ENCODE results near the gene CFAP20.

The CFAP20 gene

DNA sequence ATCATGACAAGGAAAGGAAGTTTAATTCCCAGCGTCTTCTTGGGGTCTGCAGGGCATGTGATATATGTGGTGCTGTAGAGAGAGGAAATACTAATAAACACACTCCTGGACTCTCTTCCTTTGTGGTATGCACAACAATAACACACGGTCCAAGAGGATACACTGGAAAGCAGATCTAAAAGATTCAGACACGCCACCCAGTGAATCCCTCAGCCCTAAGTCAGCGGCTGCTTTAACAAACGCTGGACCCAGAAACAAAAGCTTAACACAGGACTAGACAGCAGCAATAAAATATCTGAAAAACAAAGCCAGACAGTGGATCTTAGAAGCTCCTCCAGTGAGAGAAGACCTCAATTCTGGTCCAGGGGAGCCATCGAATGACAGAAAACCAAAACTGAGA lies 13.1 kb downstream of the CFAP20 start:
- TF ChIP-seq Cebpa-rat (IDR thresholded peaks at IDR 0.05): no peak
- H3K9ac ChIP-seq: no peak overlapping the region
- H4K20me1 ChIP-seq: peaks cover 80% of the 10 kb centered on the region
- H3K9me3 ChIP-seq: no peaks in the 10 kb centered on the region
- no peaks in the 10 kb centered on the region for H3K27me3 ChIP-seq
- H3K4me2 ChIP-seq: no peak overlapping the region
- no peak overlapping the region for H3K4me3 ChIP-seq
- H3K4me1 ChIP-seq: peaks cover 27% of the 10 kb centered on the region
- no peak overlapping the region for H3K27ac ChIP-seq
- peaks cover 59% of the 10 kb centered on the region for H3K36me3 ChIP-seq

DNA sequence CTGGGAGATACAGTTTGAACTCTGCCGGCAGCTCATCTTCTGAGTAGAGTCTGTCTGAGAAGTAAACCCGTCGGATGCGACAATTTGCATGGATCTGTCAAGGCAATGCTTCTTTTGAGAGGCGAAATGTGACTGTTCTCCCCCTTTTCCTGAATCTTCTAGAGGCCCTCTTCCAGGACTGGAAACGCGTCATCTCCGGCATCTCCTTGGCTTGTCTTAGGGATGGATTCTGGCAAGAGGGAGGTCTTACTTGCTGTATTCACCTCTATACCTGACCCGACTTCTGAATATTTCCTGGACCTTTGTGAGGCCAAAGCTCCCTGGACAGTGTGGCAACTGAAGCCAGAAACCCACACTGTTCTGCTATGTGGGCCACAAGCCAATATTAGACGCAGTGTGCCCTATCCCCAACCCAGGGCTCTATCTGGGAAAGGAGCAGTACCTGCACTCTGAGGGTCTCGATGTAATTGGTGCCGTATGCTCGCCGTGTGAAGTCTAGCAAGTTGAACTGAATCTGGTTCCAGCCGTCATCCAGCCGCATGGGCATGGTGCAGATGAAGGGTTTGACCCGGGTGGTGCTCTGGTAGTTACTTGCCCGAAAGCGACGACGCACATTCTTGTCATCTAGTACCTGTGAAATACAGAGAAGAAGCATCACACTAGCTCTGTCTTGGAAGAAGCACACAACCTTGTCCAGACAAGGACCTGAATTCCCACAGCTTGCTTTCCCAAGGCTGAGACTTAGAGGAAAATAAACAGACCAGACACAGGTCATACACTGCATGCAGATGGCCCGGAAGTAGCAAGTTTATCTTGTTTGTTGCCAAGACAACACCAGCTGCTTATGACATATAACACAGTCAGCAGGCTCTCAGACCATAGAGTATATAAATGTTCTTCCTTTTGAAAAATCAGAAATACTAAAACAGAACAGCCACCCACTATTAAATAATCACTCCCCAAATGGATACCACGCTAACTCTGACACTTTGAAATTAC lies 14.1 kb downstream of the CFAP20 start:
- Histone ChIP-seq H3K4me3 (no peak overlapping the region), H3K27me3 (no peaks in the 10 kb centered on the region), H3K4me1 (peaks cover 27% of the 10 kb centered on the region), H4K20me1 (peaks cover 74% of the 10 kb centered on the region), H3K36me3 (peaks cover 59% of the 10 kb centered on the region), H3K9me3 (no peaks in the 10 kb centered on the region), H3K9ac (no peak overlapping the region), H3K27ac (no peak overlapping the region), H3K4me2 (no peak overlapping the region)
- no peak for TF ChIP-seq Cebpa-rat (IDR thresholded peaks at IDR 0.05)

DNA sequence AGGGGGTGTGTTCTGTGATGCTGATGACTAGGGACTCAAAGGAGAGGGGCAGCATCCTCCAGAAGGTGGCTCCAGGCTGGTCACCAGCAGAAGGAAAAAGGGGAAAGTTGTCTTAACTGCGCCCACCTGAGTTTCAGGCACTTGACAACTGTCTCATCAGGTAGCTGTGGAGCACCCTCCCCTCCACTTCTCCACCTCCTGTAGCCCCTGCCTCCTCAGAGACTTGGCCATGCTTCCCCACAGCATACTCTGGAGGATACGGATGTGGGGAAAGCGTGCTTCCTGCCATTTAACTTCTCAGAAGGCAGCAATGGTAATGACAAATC lies 17.9 kb downstream of the CFAP20 start:
- H3K4me3 ChIP-seq: no peak overlapping the region
- peaks cover 44% of the 10 kb centered on the region for H3K36me3 ChIP-seq
- no peak for TF ChIP-seq Cebpa-rat (IDR thresholded peaks at IDR 0.05)
- H3K27ac ChIP-seq: no peak overlapping the region
- no peaks in the 10 kb centered on the region for H3K27me3 ChIP-seq
- H3K4me1 ChIP-seq: peaks cover 30% of the 10 kb centered on the region
- no peak overlapping the region for H3K4me2 ChIP-seq
- no peak overlapping the region for H3K9ac ChIP-seq
- peaks cover 35% of the 10 kb centered on the region for H4K20me1 ChIP-seq
- no peaks in the 10 kb centered on the region for H3K9me3 ChIP-seq

- Histone ChIP-seq H3K27me3 (no peaks in the 10 kb centered on the region), H3K4me2 (peak overlapping the region; percentile 45; the same call in 1 of the 2 replicates), H3K4me1 (peaks cover 32% of the 10 kb centered on the region), H3K9ac (no peak overlapping the region), H3K27ac (no peak overlapping the region), H3K4me3 (no peak overlapping the region), H3K9me3 (no peaks in the 10 kb centered on the region), H4K20me1 (peaks cover 30% of the 10 kb centered on the region), H3K36me3 (peaks cover 39% of the 10 kb centered on the region)
- no peak for TF ChIP-seq Cebpa-rat (IDR thresholded peaks at IDR 0.05)
Measured at GRCh38 chr16:58110571-58111301, 18.4 kb downstream of the CFAP20 start.

- Histone ChIP-seq H3K4me3 (no peak overlapping the region), H3K9me3 (no peaks in the 10 kb centered on the region), H3K4me2 (peak overlapping the region; percentile 45), H4K20me1 (peaks cover 22% of the 10 kb centered on the region), H3K27ac (no peak overlapping the region), H3K36me3 (peaks cover 31% of the 10 kb centered on the region), H3K9ac (0 out of 2 replicates have a peak overlapping the region, but pooled peaks have one; percentile 45), H3K4me1 (peaks cover 40% of the 10 kb centered on the region), H3K27me3 (no peaks in the 10 kb centered on the region)
- TF ChIP-seq Cebpa-rat (IDR thresholded peaks at IDR 0.05): no peak
Measured at GRCh38 chr16:58109881-58110280, 19.3 kb downstream of the CFAP20 start.

GRCh38 chr16:58109330-58109729 lies 19.9 kb downstream of the CFAP20 start:
- H3K4me3 ChIP-seq: no peak overlapping the region
- peaks cover 41% of the 10 kb centered on the region for H3K4me1 ChIP-seq
- peaks cover 16% of the 10 kb centered on the region; the same call in 1 of the 2 replicates for H4K20me1 ChIP-seq
- H3K27ac ChIP-seq: no peak overlapping the region
- H3K9me3 ChIP-seq: no peaks in the 10 kb centered on the region
- peaks cover 25% of the 10 kb centered on the region for H3K36me3 ChIP-seq
- H3K27me3 ChIP-seq: no peaks in the 10 kb centered on the region
- peak overlapping the region; percentile 45 for H3K4me2 ChIP-seq
- TF ChIP-seq Cebpa-rat (IDR thresholded peaks at IDR 0.05): no peak
- no peak overlapping the region for H3K9ac ChIP-seq

DNA sequence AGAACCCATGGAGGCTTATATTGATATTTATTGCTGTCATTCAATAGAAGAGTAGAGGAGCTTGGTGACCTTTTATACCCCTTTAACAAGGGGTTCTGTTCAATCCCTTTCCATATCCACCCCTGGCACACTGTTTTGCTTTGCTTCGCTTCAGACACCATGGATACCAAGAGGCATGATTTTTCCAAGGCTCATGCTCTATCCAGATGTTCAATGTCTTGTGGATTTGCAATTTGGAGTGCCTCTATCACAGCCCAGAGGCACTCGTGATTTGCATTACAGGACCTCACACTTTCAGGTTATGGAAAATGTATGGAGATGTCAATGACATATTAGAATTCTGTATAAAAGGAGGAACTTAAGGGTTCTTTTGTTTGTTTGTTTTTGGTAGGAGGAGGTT lies 21.5 kb downstream of the CFAP20 start:
- Histone ChIP-seq H3K4me2 (no peak overlapping the region), H3K9me3 (no peaks in the 10 kb centered on the region), H3K4me1 (peaks cover 52% of the 10 kb centered on the region), H3K27ac (no peak overlapping the region), H3K36me3 (peaks cover 9% of the 10 kb centered on the region), H3K9ac (no peak overlapping the region), H3K4me3 (no peak overlapping the region), H3K27me3 (no peaks in the 10 kb centered on the region), H4K20me1 (0 out of 2 replicates have a peak, but pooled peaks cover 9% of the 10 kb centered on the region)
- TF ChIP-seq Cebpa-rat (IDR thresholded peaks at IDR 0.05): no peak

DNA sequence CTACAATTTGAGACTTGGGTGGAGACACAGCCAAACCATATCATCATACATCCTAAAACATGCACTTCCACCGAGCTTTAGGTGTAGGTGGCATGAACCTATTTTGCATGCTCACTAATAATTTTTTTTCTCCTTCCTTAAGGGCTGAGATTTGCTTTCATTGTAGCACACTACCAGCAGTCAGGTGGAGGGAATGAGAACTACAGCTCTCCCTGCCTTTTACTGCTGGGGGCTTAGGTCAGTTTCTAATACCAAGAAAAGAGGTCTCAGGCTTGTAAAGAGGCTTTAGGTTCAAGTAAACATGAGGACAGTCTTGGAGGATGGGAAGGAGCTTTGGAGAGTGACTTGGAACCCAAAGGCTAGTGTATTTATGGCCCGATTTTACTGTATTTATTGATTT lies 22.0 kb downstream of the CFAP20 start:
- Histone ChIP-seq H3K27me3 (no peaks in the 10 kb centered on the region), H4K20me1 (0 out of 2 replicates have a peak, but pooled peaks cover 9% of the 10 kb centered on the region), H3K27ac (no peak overlapping the region), H3K4me2 (no peak overlapping the region), H3K9me3 (no peaks in the 10 kb centered on the region), H3K4me3 (no peak overlapping the region), H3K4me1 (peaks cover 57% of the 10 kb centered on the region), H3K36me3 (peaks cover 4% of the 10 kb centered on the region; the same call in 1 of the 2 replicates), H3K9ac (no peak overlapping the region)
- TF ChIP-seq Cebpa-rat (IDR thresholded peaks at IDR 0.05): no peak

- no peak for TF ChIP-seq Cebpa-rat (IDR thresholded peaks at IDR 0.05)
- Histone ChIP-seq H3K4me3 (no peak overlapping the region), H3K4me1 (peaks cover 60% of the 10 kb centered on the region), H3K27ac (no peak overlapping the region), H3K36me3 (no peaks in the 10 kb centered on the region), H4K20me1 (no peaks in the 10 kb centered on the region), H3K27me3 (no peaks in the 10 kb centered on the region), H3K9ac (no peak overlapping the region), H3K4me2 (peak overlapping the region; percentile 55), H3K9me3 (no peaks in the 10 kb centered on the region)
Measured at GRCh38 chr16:58105631-58106030, 23.6 kb downstream of the CFAP20 start.

All from BLaER1 (cell line).